GM12878 (cell line): ENCODE results near the gene PLEKHA6. TPM values are rescaled to one million over a fixed set of nuclear protein-coding genes. Genes with fewer than 3 reads are reported as not detected.

Experiments used
- ATAC-seq: fragments of 200-7000 bp; cut with Tn5 transposase; 3 replicates; pipeline ENCODE4 v1.9.1; 2020; ENCODE audit warnings: mild to moderate bottlenecking, moderate library complexity
- BruUV-seq: library from RNA; stranded (reverse); fragments of 400-500 nt; replicated peaks from 2 replicates; lab custom pipeline; 2021; lab: Mats Ljungman, UMichigan
- CTCF ChIA-PET: fragments of 300-600 bp; sonication (Branson Sonifier 250); formaldehyde crosslinking; extraction: SDS; loops from one replicate; lab custom pipeline; 2021; ENCODE audit warnings: inconsistent platforms; lab: Yijun Ruan, JAX
- POLR2A ChIA-PET: fragments of 350-600 bp; formaldehyde crosslinking; extraction: SDS; loops from one replicate; lab custom pipeline; 2021; ENCODE audit warnings: inconsistent platforms; lab: Charles Lee
- RAD21 ChIA-PET: fragments of 300-600 bp; sonication (Branson Sonifier 250); formaldehyde crosslinking; loops from one replicate; lab custom pipeline; 2023; ENCODE audit warnings: antibody characterized with exemption; ENCODE audit not compliant: unreplicated experiment; lab: Charles Lee
- SMC1A ChIA-PET: fragments of 300-600 bp; sonication (Branson Sonifier 250); formaldehyde crosslinking; loops from one replicate; lab custom pipeline; 2023; ENCODE audit not compliant: unreplicated experiment, uncharacterized antibody; lab: Charles Lee
- DNase-seq: peaks from one replicate; pipeline ENCODE4 v3.0.0-alpha.2; 2011; ENCODE audit warnings: low read depth, low spot score
- FAIRE-seq: peaks from 3 replicates; lab custom pipeline; 2011; peaks lifted over from hg19 to GRCh38; lab: Jason Lieb, UNC
- H2AFZ ChIP-seq: 2 replicates; pipeline ENCODE4 v1.6.0; 2011; ENCODE audit warnings: low read depth, low read length, control low read depth; ENCODE audit not compliant: control insufficient read depth
- H3K27ac ChIP-seq: 2 replicates; pipeline ENCODE4 v1.5.1; 2011; ENCODE audit warnings: control low read depth; ENCODE audit not compliant: control insufficient read depth, insufficient read depth
- H3K27me3 ChIP-seq, 2 experiments: replicated peaks in 1 of 2; 2 replicates each; pipeline versions ENCODE4 v1.6.0 to v1.6.1; 2011; ENCODE audit warnings: low read length in 1 of 2; ENCODE audit not compliant: control insufficient read depth in 2 of 2, insufficient read depth in 2 of 2
- H3K36me3 ChIP-seq, 2 experiments: 2 replicates each; pipeline ENCODE4 v1.5.1; 2011; ENCODE audit warnings: low read length in 1 of 2; ENCODE audit not compliant: control insufficient read depth in 2 of 2, insufficient read depth in 2 of 2
- H3K4me1 ChIP-seq: 2 replicates; pipeline ENCODE4 v1.6.1; 2011; ENCODE audit warnings: mild to moderate bottlenecking, low read length, moderate library complexity, mixed read lengths; ENCODE audit not compliant: control insufficient read depth, insufficient read depth
- H3K4me2 ChIP-seq: 2 replicates; pipeline ENCODE4 v1.6.0; 2011; ENCODE audit warnings: control low read depth; ENCODE audit not compliant: control insufficient read depth, insufficient read depth
- H3K4me3 ChIP-seq: fragments of 200-600 bp; sonication (generic); 2 replicates; pipeline ENCODE4 v1.5.1; 2016
- H3K79me2 ChIP-seq: 2 replicates; pipeline ENCODE4 v1.6.0; 2011; ENCODE audit warnings: low read length; ENCODE audit not compliant: control insufficient read depth, insufficient read depth
- H3K9ac ChIP-seq: 2 replicates; pipeline ENCODE4 v1.8.0; 2011; ENCODE audit warnings: low read length, control low read depth, mixed read lengths; ENCODE audit not compliant: control insufficient read depth, insufficient read depth
- H3K9me3 ChIP-seq: replicated peaks from 3 replicates; pipeline ENCODE4 v1.5.1; 2011; ENCODE audit warnings: mild to moderate bottlenecking, low read length; ENCODE audit not compliant: control insufficient read depth, insufficient read depth
- H4K20me1 ChIP-seq: 2 replicates; pipeline ENCODE4 v1.6.0; 2011; ENCODE audit not compliant: control insufficient read depth, insufficient read depth
- ATF3 ChIP-seq: IDR thresholded peaks from 2 replicates; pipeline ENCODE4 v1.6.1; 2011; ENCODE audit warnings: low read depth, mild to moderate bottlenecking, low read length, moderate library complexity, borderline replicate concordance; ENCODE audit errors: extremely low read depth
- CBX5 ChIP-seq: sonication (generic); IDR thresholded peaks from 2 replicates; pipeline ENCODE4 v1.6.1; 2016; ENCODE audit warnings: low read depth, moderate library complexity, mild to moderate bottlenecking, inconsistent platforms
- CHD2 ChIP-seq: IDR thresholded peaks from 2 replicates; pipeline ENCODE4 v1.6.1; 2011; ENCODE audit warnings: low read depth, low read length, improper control_type of control experiment, borderline replicate concordance
- IRF4 ChIP-seq: IDR thresholded peaks from 2 replicates; pipeline ENCODE4 v1.6.1; 2011; ENCODE audit warnings: low read depth, low read length
- NR2C2 ChIP-seq: IDR thresholded peaks from 2 replicates; pipeline ENCODE4 v1.6.1; 2011; ENCODE audit warnings: borderline replicate concordance, low read depth; ENCODE audit not compliant: control insufficient read depth, insufficient read length
- NRF1 ChIP-seq: conservative IDR thresholded peaks from 2 replicates; pipeline ENCODE4 v1.6.1; 2011; ENCODE audit warnings: mild to moderate bottlenecking, low read depth, low read length, improper control_type of control experiment
- PML ChIP-seq: IDR thresholded peaks from 2 replicates; pipeline ENCODE4 v1.6.1; 2012; ENCODE audit warnings: low read length, inconsistent platforms
- SRF ChIP-seq, 2 experiments: IDR thresholded peaks; 2 replicates each; pipeline ENCODE4 v1.6.1; 2011; ENCODE audit warnings: low read depth in 2 of 2, low read length in 2 of 2, mild to moderate bottlenecking in 1 of 2, moderate library complexity in 1 of 2
- WGBS: methylation state at CpG from one replicate; pipeline ENCODE4 v1.1.6; 2016; ENCODE audit warnings: low lambda C conversion rate; ENCODE audit not compliant: insufficient replicate concordance, insufficient coverage; ENCODE audit errors: missing lambda C conversion rate; 5-methylcytosine and 5-hydroxymethylcytosine counted together
- in situ Hi-C: fragments of 300-500 bp; cut with MboI; formaldehyde crosslinking; loops from 9 replicates; pipeline ENCODE4 v1.14.3; 2018; ENCODE audit warnings: mixed read lengths
- intact Hi-C: fragments of 100-400 bp; cut with micrococcal nuclease; formaldehyde crosslinking; loops from one replicate; pipeline ENCODE4 v1.14.2; 2022; ENCODE audit not compliant: unreplicated experiment
- polyA plus RNA-seq, 11 experiments: library from polyadenylated mRNA; depleted of rRNA in 4 of 11; unstranded in 6 of 11; stranded (reverse) in 5 of 11; fragments of >200 nt; fragmentation: Nextera tagmentation in 4 of 11; fragmentation: Illumina TruSeq in 1 of 11; extraction: Ambion mirVana in 4 of 11; extraction: Trizol in 1 of 11; gene quantifications; 1 replicate in 1 of 11; 2 replicates in 10 of 11; pipeline versions ENCODE4 v1.2.1 to v1.2.3, GENCODE V29; 2011 to 2016; ENCODE audit warnings: inconsistent platforms in 2 of 11, missing spikeins in 2 of 11, low read depth in 1 of 11
- total RNA-seq, 4 experiments: library from RNA; depleted of rRNA in 3 of 4; stranded (reverse); fragments of >200 nt in 3 of 4; fragmentation: Illumina TruSeq in 1 of 4; extraction: Trizol in 1 of 4; gene quantifications; 2 replicates each; pipeline versions ENCODE4 v1.2.1 to v1.2.3, GENCODE V29; 2013 to 2021
- TF ChIP-seq, protein P1 (sequence below): fragments of 150-350 bp; IDR thresholded peaks from 2 replicates; pipeline ENCODE4 v1.6.1; 2016; ENCODE audit warnings: low read depth, low read length

PLEKHA6 gene
- total and polyA plus RNA-seq, 10 of the 15 experiments (the other 5 are each of a cell fraction or from before 2014, with no cell fraction given) = 0.04 to 0.81 (median 0.19) TPM; not detected in 4

GRCh38 chr1:204199579-204199978, 160.2 kb downstream of the PLEKHA6 start:
- Histone ChIP-seq H3K4me1 (no peaks in the 10 kb centered on the region), H3K27me3 (peaks cover 0 to 2% of the 10 kb centered on the region in 2 experiments; a peak in 2 of 4 replicates), H3K9me3 (no peaks in the 10 kb centered on the region), H3K36me3 (no peaks in the 10 kb centered on the region), H2AFZ (no peak overlapping the region), H3K4me2 (no peak overlapping the region)
- in situ Hi-C loops = no loop called here
- POLR2A ChIA-PET = interaction anchor here (0.8 kb wide), 1 partner anchor 24 kb away, joined by 3 read pairs; no protein-coding TSS in a partner anchor
- BruUV-seq = no TSS peak
- no peak for TF ChIP-seq NRF1
- no peak for TF ChIP-seq CBX5
- TF ChIP-seq SRF (IDR thresholded peaks at IDR 0.05; ENCODE audit: low read depth in 2 of 2, low read length in 2 of 2) = no peak
- no peak for TF ChIP-seq CHD2
- TF ChIP-seq PML = no peak
- TF ChIP-seq IRF4 = no peak
- TF ChIP-seq, protein P1, sequence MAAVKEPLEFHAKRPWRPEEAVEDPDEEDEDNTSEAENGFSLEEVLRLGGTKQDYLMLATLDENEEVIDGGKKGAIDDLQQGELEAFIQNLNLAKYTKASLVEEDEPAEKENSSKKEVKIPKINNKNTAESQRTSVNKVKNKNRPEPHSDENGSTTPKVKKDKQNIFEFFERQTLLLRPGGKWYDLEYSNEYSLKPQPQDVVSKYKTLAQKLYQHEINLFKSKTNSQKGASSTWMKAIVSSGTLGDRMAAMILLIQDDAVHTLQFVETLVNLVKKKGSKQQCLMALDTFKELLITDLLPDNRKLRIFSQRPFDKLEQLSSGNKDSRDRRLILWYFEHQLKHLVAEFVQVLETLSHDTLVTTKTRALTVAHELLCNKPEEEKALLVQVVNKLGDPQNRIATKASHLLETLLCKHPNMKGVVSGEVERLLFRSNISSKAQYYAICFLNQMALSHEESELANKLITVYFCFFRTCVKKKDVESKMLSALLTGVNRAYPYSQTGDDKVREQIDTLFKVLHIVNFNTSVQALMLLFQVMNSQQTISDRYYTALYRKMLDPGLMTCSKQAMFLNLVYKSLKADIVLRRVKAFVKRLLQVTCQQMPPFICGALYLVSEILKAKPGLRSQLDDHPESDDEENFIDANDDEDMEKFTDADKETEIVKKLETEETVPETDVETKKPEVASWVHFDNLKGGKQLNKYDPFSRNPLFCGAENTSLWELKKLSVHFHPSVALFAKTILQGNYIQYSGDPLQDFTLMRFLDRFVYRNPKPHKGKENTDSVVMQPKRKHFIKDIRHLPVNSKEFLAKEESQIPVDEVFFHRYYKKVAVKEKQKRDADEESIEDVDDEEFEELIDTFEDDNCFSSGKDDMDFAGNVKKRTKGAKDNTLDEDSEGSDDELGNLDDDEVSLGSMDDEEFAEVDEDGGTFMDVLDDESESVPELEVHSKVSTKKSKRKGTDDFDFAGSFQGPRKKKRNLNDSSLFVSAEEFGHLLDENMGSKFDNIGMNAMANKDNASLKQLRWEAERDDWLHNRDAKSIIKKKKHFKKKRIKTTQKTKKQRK = no peak
- no peak for TF ChIP-seq ATF3
- no peak for TF ChIP-seq NR2C2
- TF ChIP-seq, all 136 proteins: peak for 0
- intact Hi-C loops = no loop called here
- Histone ChIP-seq H4K20me1 (no peaks in the 10 kb centered on the region), H3K27ac (no peak overlapping the region), H3K9ac (no peak overlapping the region), H3K4me3 (no peak overlapping the region), H3K79me2 (no peaks in the 10 kb centered on the region)
- RAD21 ChIA-PET = no interaction called here
- SMC1A ChIA-PET = interaction anchor here (1.7 kb wide), 1 partner anchor 37 kb away, joined by 7 read pairs; no protein-coding TSS in a partner anchor
- WGBS = 28% methylated on average over 9 of the region's 9 CpGs
- no peak for FAIRE-seq
- CTCF ChIA-PET = interaction anchor here (1.0 kb wide), 1 partner anchor 199 kb away, joined by 3 read pairs; no protein-coding TSS in a partner anchor
- DNase-seq = no peak
- no peak for ATAC-seq
